CD4-positive, alpha-beta memory T cell (primary cell): ENCODE data around the gene FGF19. TPM values are rescaled to one million over a fixed set of nuclear protein-coding genes. Genes with fewer than 3 reads are reported as not detected.
"Not testable (repeated sequence)": the region's sequence is repeated elsewhere in the genome, so short reads cannot be mapped to it uniquely, and the experiment has no call there.

Experiments used
- CTCF ChIA-PET: fragments of 350-600 bp; sonication (Branson Sonifier 250); formaldehyde crosslinking; loops from one replicate; lab custom pipeline; 2021; ENCODE audit warnings: inconsistent platforms; ENCODE audit not compliant: partially characterized antibody; lab: Charles Lee
- POLR2A ChIA-PET: fragments of 350-600 bp; sonication (Branson Sonifier 250); formaldehyde crosslinking; loops from one replicate; lab custom pipeline; 2021; ENCODE audit not compliant: partially characterized antibody; lab: Charles Lee
- DNase-seq, 5 donors: peaks; one replicate each; pipeline versions ENCODE4 v3.0.0 to v3.0.0-alpha.2; 2020 to 2022; ENCODE audit warnings: mixed read lengths in 1 of 5
- H3K27ac ChIP-seq: one replicate; pipeline ENCODE4 v1.7.0; 2013; ENCODE audit warnings: low read depth, low read length
- H3K27me3 ChIP-seq: 2 replicates; pipeline ENCODE4 v1.7.0; 2013; ENCODE audit warnings: mild to moderate bottlenecking, low read length, moderate library complexity; ENCODE audit not compliant: insufficient read depth
- H3K36me3 ChIP-seq: 2 replicates; pipeline ENCODE4 v1.7.0; 2013; ENCODE audit warnings: mild to moderate bottlenecking, low read length, moderate library complexity; ENCODE audit not compliant: insufficient read depth
- H3K4me1 ChIP-seq: 2 replicates; pipeline ENCODE4 v1.7.0; 2013; ENCODE audit warnings: mild to moderate bottlenecking, low read length, moderate library complexity; ENCODE audit not compliant: insufficient read depth
- H3K4me3 ChIP-seq, 2 donors: one replicate each; pipeline ENCODE4 v1.7.0; 2013; ENCODE audit warnings: low read length in 2 of 2, mild to moderate bottlenecking in 1 of 2
- H3K9me3 ChIP-seq, 2 donors: one replicate each; pipeline ENCODE4 v1.7.0; 2013; ENCODE audit warnings: low read length in 2 of 2, control low read depth in 1 of 2; ENCODE audit not compliant: control insufficient read depth in 1 of 2
- H3K27ac Mint-ChIP-seq, 7 donors: one replicate each; pipeline ENCODE4 v1.8.0; 2020 to 2021; ENCODE audit warnings: mixed read lengths in 7 of 7, mild to moderate bottlenecking in 6 of 7, inconsistent platforms in 3 of 7, moderate library complexity in 3 of 7
- H3K27me3 Mint-ChIP-seq, 2 donors: one replicate each; pipeline ENCODE4 v1.8.0; 2020 to 2021; ENCODE audit warnings: mixed read lengths in 2 of 2
- H3K36me3 Mint-ChIP-seq, 2 donors: one replicate each; pipeline ENCODE4 v1.8.0; 2020 to 2021; ENCODE audit warnings: mixed read lengths in 2 of 2, inconsistent platforms in 1 of 2, mild to moderate bottlenecking in 1 of 2
- H3K4me1 Mint-ChIP-seq, 4 donors: one replicate each; pipeline ENCODE4 v1.8.0; 2020 to 2021; ENCODE audit warnings: mixed read lengths in 4 of 4, mild to moderate bottlenecking in 1 of 4
- H3K4me3 Mint-ChIP-seq, 8 donors: one replicate each; pipeline ENCODE4 v1.8.0; 2020 to 2021; ENCODE audit warnings: mixed read lengths in 8 of 8, mild to moderate bottlenecking in 7 of 8, moderate library complexity in 6 of 8, inconsistent platforms in 3 of 8
- H3K9me3 Mint-ChIP-seq, 8 donors: one replicate each; pipeline ENCODE4 v1.8.0; 2020 to 2021; ENCODE audit warnings: mixed read lengths in 8 of 8, mild to moderate bottlenecking in 5 of 8, inconsistent platforms in 3 of 8, moderate library complexity in 1 of 8
- intact Hi-C: fragments of 100-400 bp; cut with micrococcal nuclease; formaldehyde crosslinking; loops from one replicate; pipeline ENCODE4 v1.15.1; 2023
- polyA plus RNA-seq, 2 donors: library from polyadenylated mRNA; unstranded; fragments of 300-500 nt; fragmentation: Illumina TruSeq; gene quantifications; one replicate each; pipeline ENCODE4 v1.2.3, GENCODE V29; 2021
- total RNA-seq, 2 experiments: library from RNA; stranded (reverse); gene quantifications; one replicate each; pipeline ENCODE4 v1.2.3, GENCODE V29; 2021

The FGF19 gene
- total and polyA plus RNA-seq, 4 experiments from 2014 or later: not detected

DNA sequence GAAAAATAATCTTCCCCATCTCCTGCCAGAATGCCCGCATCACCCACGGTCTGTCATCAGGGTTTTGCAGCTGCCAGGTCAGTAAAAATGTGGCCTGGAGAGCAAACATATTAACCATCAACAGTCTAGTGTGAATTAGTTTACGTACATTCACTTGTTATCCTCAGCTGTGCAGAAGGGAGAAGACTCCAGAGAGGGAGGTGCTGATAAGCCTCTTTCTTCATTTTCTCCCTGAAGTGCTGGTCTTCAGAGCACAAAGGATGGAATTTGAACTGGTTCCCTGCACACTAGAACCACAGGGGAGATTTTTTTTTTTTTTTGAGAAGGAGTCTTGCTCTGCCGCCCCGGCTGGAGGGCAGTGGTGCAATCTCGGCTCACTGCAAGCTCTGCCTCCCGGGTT is 8.2 kb downstream of the FGF19 start:
- no peaks in the 10 kb centered on the region for H3K36me3 Mint-ChIP-seq
- Histone ChIP-seq H3K4me1 (no peaks in the 10 kb centered on the region), H3K27me3 (peaks cover 5% of the 10 kb centered on the region), H3K9me3 (no peaks in the 10 kb centered on the region), H3K4me3 (no peak overlapping the region), H3K36me3 (no peaks in the 10 kb centered on the region), H3K27ac (no peak overlapping the region)
- intact Hi-C loops: no loop called here
- peaks cover 42 to 48% of the 10 kb centered on the region in 2 donors for H3K27me3 Mint-ChIP-seq
- no peak overlapping the region for H3K4me3 Mint-ChIP-seq
- no peaks in the 10 kb centered on the region for H3K4me1 Mint-ChIP-seq
- no peak for DNase-seq
- peaks cover 0 to 8% (median 3%) of the 10 kb centered on the region in 8 donors for H3K9me3 Mint-ChIP-seq
- ChIA-PET CTCF (no interaction called here), POLR2A (no interaction called here)
- no peak overlapping the region for H3K27ac Mint-ChIP-seq

DNA sequence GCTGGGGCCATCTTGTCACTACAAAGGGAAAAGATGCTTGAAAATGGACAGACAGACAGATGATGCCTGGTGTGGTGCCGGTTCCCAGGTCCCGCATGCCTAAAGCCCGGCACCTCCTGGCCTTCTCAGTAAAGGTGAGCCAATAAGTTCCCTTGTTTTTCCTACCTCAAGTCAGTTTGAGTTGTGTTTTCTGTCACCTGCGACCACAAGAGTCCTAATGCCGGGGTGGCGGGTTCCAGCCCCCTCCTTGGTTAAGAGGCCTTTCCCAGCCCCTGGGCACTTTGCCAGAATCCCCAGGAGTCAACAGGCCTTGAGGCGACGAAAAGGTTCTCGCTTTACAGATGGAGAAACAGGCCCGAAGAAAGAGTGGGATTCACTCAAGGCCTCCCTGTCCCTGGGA is 9.0 kb downstream of the FGF19 start:
- peaks cover 0 to 8% (median 3%) of the 10 kb centered on the region in 8 donors for H3K9me3 Mint-ChIP-seq
- H3K27ac Mint-ChIP-seq: no peak overlapping the region
- H3K4me3 Mint-ChIP-seq: no peak overlapping the region
- Histone ChIP-seq H3K27me3 (peaks cover 3% of the 10 kb centered on the region), H3K4me1 (no peaks in the 10 kb centered on the region), H3K4me3 (no peak overlapping the region), H3K27ac (no peak overlapping the region), H3K9me3 (no peaks in the 10 kb centered on the region), H3K36me3 (no peaks in the 10 kb centered on the region)
- no peaks in the 10 kb centered on the region for H3K36me3 Mint-ChIP-seq
- no peak for DNase-seq
- H3K27me3 Mint-ChIP-seq: peaks cover 43 to 49% of the 10 kb centered on the region in 2 donors
- POLR2A ChIA-PET: no interaction called here
- intact Hi-C loops: no loop called here
- CTCF ChIA-PET: no interaction called here
- no peaks in the 10 kb centered on the region for H3K4me1 Mint-ChIP-seq

DNA sequence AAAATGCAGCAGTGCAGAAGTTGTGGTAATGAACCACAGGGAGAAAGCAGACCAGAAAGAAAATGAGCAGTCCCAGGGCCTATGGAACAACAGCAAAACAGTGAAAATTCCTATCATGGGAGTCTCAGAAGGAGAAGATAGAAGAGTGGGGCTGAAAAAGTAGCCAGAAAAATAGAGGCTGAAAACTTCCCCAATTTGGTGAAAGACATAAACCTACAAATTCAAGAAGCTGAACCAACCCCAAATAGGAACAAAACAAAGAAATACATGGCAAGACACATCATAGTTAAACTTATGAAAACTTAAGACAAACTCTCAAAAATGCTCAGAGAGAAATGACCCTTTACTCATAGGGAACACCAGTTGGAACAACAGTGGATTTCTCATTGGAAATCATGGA is 11.4 kb downstream of the FGF19 start:
- Mint-ChIP-seq H3K36me3 (no peaks in the 10 kb centered on the region), H3K4me3 (no peak overlapping the region), H3K27ac (peak overlapping the region in 1 of 7 donors; percentile 82), H3K27me3 (peaks cover 39 to 50% of the 10 kb centered on the region in 2 donors), H3K4me1 (no peaks in the 10 kb centered on the region), H3K9me3 (peaks cover 0 to 8% (median 3%) of the 10 kb centered on the region in 8 donors)
- Histone ChIP-seq H3K4me1 (no peaks in the 10 kb centered on the region), H3K27ac (no peak overlapping the region), H3K9me3 (no peaks in the 10 kb centered on the region), H3K4me3 (no peak overlapping the region), H3K36me3 (no peaks in the 10 kb centered on the region), H3K27me3 (peaks cover 3% of the 10 kb centered on the region)
- intact Hi-C loops: no loop called here
- DNase-seq: no peak
- CTCF ChIA-PET: no interaction called here
- POLR2A ChIA-PET: no interaction called here

DNA sequence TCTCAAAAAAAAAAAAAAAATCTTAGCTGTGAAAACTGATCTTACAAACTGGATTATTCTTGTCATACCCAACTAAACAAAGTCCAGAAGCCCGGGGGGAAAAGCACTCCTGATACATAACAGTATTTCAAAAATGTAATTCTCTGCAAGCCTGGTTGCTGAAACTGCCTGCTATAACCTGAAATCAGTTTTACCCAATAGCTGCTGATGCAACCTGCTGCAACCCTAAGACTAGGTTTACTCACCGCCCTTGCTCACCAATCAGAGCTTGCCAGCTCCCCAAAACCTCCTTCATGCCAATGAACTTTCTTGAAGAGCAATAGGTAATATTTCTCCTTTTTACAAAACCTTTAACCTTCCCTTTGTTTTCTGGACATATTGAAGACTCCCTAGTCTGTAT is 12.4 kb downstream of the FGF19 start:
- ChIA-PET POLR2A (interaction anchor here (0.7 kb wide), 1 partner anchor 502 kb away, joined by 3 read pairs; no protein-coding TSS in a partner anchor), CTCF (no interaction called here)
- no peaks in the 10 kb centered on the region for H3K36me3 Mint-ChIP-seq
- no peaks in the 10 kb centered on the region for H3K36me3 ChIP-seq
- no peak for DNase-seq
- H3K4me3 ChIP-seq: no peak overlapping the region
- H3K27me3 ChIP-seq: no peaks in the 10 kb centered on the region
- no peak overlapping the region for H3K27ac Mint-ChIP-seq
- peaks cover 35 to 41% of the 10 kb centered on the region in 2 donors for H3K27me3 Mint-ChIP-seq
- H3K4me1 ChIP-seq: no peaks in the 10 kb centered on the region
- no peaks in the 10 kb centered on the region for H3K4me1 Mint-ChIP-seq
- peaks cover 0 to 8% (median 3%) of the 10 kb centered on the region in 8 donors for H3K9me3 Mint-ChIP-seq
- no peak overlapping the region for H3K4me3 Mint-ChIP-seq
- H3K27ac ChIP-seq: no peak overlapping the region
- intact Hi-C loops: no loop called here
- H3K9me3 ChIP-seq: no peaks in the 10 kb centered on the region

DNA sequence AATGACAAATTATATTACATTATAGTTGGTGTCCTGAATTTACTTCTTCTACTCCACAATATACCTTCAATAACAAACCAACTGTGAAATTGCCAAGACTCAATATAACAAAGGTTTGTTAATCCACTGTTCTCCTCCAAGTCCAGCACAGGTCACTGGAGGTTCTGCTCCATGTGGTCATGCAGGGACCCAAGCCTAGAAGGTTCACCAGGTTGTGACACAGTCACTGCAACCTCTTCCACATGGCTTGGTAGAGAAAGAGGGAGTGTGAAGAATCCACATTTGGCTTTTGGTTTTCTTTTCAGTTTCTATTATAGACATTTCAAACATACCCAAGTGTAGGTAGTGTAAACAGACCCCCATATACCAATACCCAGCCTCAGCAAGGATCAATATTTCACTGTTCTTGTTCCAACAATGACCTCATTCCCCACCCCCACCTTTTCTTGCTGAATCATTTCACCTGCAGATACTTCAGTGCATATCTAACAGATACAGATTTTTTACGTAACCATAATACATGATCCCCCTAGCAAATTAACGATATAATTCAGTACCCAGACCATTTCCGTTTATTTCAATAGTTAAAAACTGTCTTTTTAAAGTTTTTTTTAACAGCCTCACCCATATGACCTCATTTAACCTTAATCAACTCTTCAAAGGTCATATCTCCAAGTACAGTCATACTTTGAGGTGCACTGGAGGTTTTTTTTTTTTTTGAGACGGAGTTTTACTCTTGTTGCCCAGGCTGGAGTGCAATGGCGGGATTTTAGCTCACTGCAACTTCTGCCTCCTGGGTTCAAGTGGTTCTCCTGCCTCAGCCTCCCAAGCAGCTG is 14.1 kb downstream of the FGF19 start:
- no peak overlapping the region for H3K4me3 Mint-ChIP-seq

DNA sequence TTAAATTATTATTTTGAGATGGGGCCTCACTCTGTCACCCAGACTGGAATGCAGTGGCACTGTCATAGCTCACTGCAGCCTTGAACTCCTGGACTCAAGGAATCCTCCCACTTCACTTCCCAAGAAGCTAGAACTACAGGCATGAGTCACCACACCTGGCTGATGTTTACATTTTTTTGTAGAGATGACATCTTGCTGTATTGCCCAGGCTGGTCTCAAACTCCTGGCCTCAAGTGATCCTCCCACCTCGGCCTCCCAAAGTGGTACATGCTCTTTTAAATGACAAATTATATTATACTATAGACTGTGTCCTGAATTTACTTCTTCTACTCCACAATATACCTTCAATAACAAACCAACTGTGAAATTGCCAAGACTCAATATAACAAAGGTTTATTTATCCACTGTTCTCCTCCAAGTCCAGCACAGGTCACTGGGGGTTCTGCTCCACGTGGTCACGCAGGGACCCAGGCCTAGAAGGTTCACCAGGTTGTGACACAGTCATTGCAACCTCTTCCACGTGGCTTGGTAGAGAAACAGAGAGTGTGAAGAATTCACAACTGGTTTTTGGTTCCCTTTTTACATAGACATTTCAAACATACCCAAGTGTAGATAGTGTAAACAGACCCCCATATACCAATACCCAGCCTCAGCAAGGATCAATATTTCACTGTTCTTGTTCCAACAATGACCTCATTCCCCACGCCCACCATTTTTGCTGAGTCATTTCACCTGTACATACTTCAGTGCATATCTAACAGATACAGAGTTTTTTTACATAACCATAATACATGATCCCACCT is 15.7 kb downstream of the FGF19 start:
- H3K4me1 Mint-ChIP-seq, H3K9me3 ChIP-seq, POLR2A ChIA-PET, H3K27ac ChIP-seq, H3K4me3 Mint-ChIP-seq, CTCF ChIA-PET, H3K27ac Mint-ChIP-seq, H3K9me3 Mint-ChIP-seq, H3K4me3 ChIP-seq, H3K27me3 ChIP-seq, DNase-seq, H3K4me1 ChIP-seq, H3K36me3 ChIP-seq, H3K36me3 Mint-ChIP-seq: not testable (repeated sequence)
- peaks cover 22 to 23% of the 10 kb centered on the region in 2 donors for H3K27me3 Mint-ChIP-seq
- intact Hi-C loops: loop anchor here (2.0 to 5.0 kb wide), 2 partner anchors 503 to 1069 kb away; no protein-coding TSS in a partner anchor

More for the DNA sequence above, 14.1 kb downstream of the FGF19 start:
- no peak overlapping the region for H3K4me3 ChIP-seq
- no peak for DNase-seq
- intact Hi-C loops: loop anchor here (5.0 kb wide), 1 partner anchor 1068 kb away; no protein-coding TSS in a partner anchor
- H3K9me3 ChIP-seq: no peaks in the 10 kb centered on the region
- H3K27ac Mint-ChIP-seq: no peak overlapping the region
- H3K9me3 Mint-ChIP-seq: peaks cover 0 to 8% (median 3%) of the 10 kb centered on the region in 8 donors
- no peak overlapping the region for H3K27ac ChIP-seq
- POLR2A ChIA-PET: no interaction called here
- CTCF ChIA-PET: no interaction called here
- peaks cover 2 to 7% (median 4%) of the 10 kb centered on the region in 4 donors for H3K4me1 Mint-ChIP-seq
- no peaks in the 10 kb centered on the region for H3K27me3 ChIP-seq
- no peaks in the 10 kb centered on the region for H3K36me3 ChIP-seq
- H3K4me1 ChIP-seq: peaks cover 7% of the 10 kb centered on the region
- peaks cover 31 to 36% of the 10 kb centered on the region in 2 donors for H3K27me3 Mint-ChIP-seq
- H3K36me3 Mint-ChIP-seq: no peaks in the 10 kb centered on the region

DNA sequence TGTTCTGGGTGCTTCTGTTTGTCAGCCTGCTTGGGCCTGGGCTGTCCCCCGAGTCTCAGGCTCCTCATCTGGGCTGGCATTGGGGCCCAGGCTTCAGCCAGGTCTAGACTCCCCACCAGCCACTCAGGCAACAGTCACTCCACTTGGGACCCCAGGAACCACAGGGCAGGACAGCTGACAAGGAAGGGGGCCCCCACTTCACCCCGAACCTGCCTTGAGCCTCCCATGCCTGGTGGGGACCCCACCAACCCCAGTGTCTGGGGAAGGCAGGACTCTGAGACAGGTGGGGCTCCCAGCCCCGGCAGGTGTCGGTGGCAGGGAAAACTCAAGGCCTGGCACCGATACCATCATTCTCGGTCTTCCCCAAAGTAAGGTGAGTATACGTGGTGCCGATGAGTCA is 17.0 kb downstream of the FGF19 start:
- Histone ChIP-seq H3K27me3 (no peaks in the 10 kb centered on the region), H3K9me3 (no peaks in the 10 kb centered on the region), H3K36me3 (no peaks in the 10 kb centered on the region), H3K4me3 (no peak overlapping the region), H3K27ac (no peak overlapping the region), H3K4me1 (peaks cover 7% of the 10 kb centered on the region)
- Mint-ChIP-seq H3K27me3 (peaks cover 14 to 19% of the 10 kb centered on the region in 2 donors), H3K9me3 (peaks cover 0 to 5% (median 0%) of the 10 kb centered on the region in 8 donors), H3K36me3 (no peaks in the 10 kb centered on the region), H3K4me1 (peaks cover 2 to 7% (median 4%) of the 10 kb centered on the region in 4 donors), H3K27ac (no peak overlapping the region), H3K4me3 (no peak overlapping the region)
- ChIA-PET CTCF (interaction anchor here (1.0 kb wide), 1 partner anchor 201 kb away, joined by 3 read pairs; no protein-coding TSS in a partner anchor), POLR2A (no interaction called here)
- intact Hi-C loops: loop anchor here (2.0 to 5.0 kb wide), 2 partner anchors 504 to 1070 kb away; no protein-coding TSS in a partner anchor
- DNase-seq: no peak
